ENCODE data around the gene COL16A1.

The COL16A1 gene

DNA sequence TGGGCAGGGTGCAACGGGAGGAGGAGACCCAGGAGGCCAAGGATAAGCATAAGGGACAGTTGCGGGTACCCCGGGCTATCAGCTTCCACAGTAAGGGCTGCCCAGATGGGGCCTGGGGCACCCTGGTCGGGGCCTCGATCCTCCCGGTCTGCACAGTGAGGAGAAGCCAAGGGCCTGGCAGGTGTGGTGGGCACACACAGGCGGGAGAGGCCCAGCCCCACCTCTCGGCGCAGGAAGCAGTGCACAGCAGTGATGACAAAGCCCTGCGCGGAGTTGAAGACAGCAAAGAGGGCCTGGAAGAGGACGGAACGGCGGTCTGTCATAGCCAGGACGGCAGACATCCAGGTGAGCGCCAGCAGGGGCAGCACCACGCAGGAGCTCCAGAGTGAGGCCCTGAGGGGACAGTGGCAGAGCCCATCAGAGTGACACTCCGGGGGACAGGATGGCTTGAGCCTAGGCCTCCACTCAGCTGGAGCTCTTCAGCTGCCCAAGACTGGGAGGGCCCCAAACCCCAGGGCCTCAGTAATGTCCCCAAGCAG is 29.0 kb upstream of the COL16A1 start:
- Histone ChIP-seq H3K27me3 (ENCODE audit: insufficient read depth, insufficient read length) (no peaks in the 10 kb centered on the region), H3K4me3 (ENCODE audit: insufficient read length, low read depth) (no peak overlapping the region), H3K9me3 (ENCODE audit: insufficient read depth, low read length) (no peaks in the 10 kb centered on the region), H3K36me3 (ENCODE audit: insufficient read depth, insufficient read length, low read length) (peaks cover 58% of the 10 kb centered on the region), H3K4me1 (ENCODE audit: insufficient read depth, insufficient read length) (peaks cover 7% of the 10 kb centered on the region), H3K9ac (ENCODE audit: insufficient read length, low read depth) (no peak overlapping the region)
- no peak for DNase-seq (ENCODE audit: low read depth, low spot score)
- TF ChIP-seq SUZ12 (IDR thresholded peaks at IDR 0.05; ENCODE audit: extremely low read depth, insufficient read depth, insufficient read length) (no peak), YY1 (IDR thresholded peaks at IDR 0.05; ENCODE audit: insufficient read depth, insufficient read length) (no peak), ZNF274 (IDR thresholded peaks at IDR 0.05; ENCODE audit: low read depth, low read length) (no peak)

DNA sequence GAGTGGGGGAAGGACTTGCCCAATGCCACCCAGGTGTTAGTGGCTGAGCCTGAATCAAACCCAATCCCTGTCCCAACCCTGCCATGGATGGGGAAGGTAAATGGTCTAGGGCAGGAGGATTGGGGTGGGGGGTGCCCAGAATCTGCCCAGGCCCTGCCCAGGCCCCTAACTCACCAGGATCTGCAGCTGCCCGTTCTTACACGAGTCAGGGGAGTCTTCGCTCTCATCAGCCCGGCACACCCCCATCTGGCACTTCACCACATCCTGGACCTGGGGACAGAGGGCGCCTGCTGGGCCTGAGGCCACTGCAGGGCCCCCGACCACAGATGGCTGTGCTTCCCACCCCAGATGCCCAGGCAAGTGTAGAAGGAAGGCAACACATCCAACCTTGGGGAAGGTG is 28.5 kb upstream of the COL16A1 start:
- no peaks in the 10 kb centered on the region for H3K27me3 ChIP-seq (ENCODE audit: insufficient read depth, insufficient read length)
- no peak overlapping the region for H3K4me3 ChIP-seq (ENCODE audit: insufficient read length, low read depth)
- H3K36me3 ChIP-seq (ENCODE audit: insufficient read depth, insufficient read length, low read length) = peaks cover 61% of the 10 kb centered on the region
- TF ChIP-seq ZNF274 (IDR thresholded peaks at IDR 0.05; ENCODE audit: low read depth, low read length) (no peak), YY1 (IDR thresholded peaks at IDR 0.05; ENCODE audit: insufficient read depth, insufficient read length) (no peak), SUZ12 (IDR thresholded peaks at IDR 0.05; ENCODE audit: extremely low read depth, insufficient read depth, insufficient read length) (no peak)
- H3K9ac ChIP-seq (ENCODE audit: insufficient read length, low read depth) = no peak overlapping the region
- DNase-seq (ENCODE audit: low read depth, low spot score) = no peak
- no peaks in the 10 kb centered on the region for H3K9me3 ChIP-seq (ENCODE audit: insufficient read depth, low read length)
- H3K4me1 ChIP-seq (ENCODE audit: insufficient read depth, insufficient read length) = peaks cover 7% of the 10 kb centered on the region

DNA sequence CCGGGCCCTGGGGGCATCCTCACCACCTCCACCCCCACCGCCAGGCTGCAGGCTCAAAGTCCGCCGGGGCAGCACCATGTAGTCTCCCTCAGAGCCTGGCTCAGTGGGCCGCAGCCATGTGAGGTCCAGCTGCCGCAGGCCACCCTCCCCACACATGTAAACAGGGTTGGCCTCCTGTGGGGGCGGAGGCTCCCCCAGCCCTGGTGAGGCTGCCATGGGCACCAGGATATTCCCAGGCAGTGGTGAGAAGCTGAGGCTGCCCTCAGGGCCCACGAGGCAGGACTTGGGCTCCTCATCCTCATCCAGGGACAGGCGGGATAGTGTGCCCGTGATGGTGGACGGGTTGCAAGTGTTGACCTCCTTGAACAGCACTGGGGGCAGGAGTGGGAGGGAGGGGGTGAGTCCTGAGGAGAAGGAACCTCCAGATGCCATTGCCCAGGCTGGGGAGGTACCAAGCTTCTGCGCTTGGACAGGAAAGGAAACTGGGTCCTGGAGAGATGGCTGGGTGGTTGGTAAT is 27.3 kb upstream of the COL16A1 start:
- Histone ChIP-seq H3K9ac (ENCODE audit: insufficient read length, low read depth) (no peak overlapping the region), H3K4me3 (ENCODE audit: insufficient read length, low read depth) (no peak overlapping the region), H3K9me3 (ENCODE audit: insufficient read depth, low read length) (no peaks in the 10 kb centered on the region), H3K4me1 (ENCODE audit: insufficient read depth, insufficient read length) (peaks cover 10% of the 10 kb centered on the region), H3K27me3 (ENCODE audit: insufficient read depth, insufficient read length) (no peaks in the 10 kb centered on the region), H3K36me3 (ENCODE audit: insufficient read depth, insufficient read length, low read length) (peaks cover 66% of the 10 kb centered on the region)
- TF ChIP-seq SUZ12 (IDR thresholded peaks at IDR 0.05; ENCODE audit: extremely low read depth, insufficient read depth, insufficient read length) (no peak), ZNF274 (IDR thresholded peaks at IDR 0.05; ENCODE audit: low read depth, low read length) (no peak)
- no peak for DNase-seq (ENCODE audit: low read depth, low spot score)

DNA sequence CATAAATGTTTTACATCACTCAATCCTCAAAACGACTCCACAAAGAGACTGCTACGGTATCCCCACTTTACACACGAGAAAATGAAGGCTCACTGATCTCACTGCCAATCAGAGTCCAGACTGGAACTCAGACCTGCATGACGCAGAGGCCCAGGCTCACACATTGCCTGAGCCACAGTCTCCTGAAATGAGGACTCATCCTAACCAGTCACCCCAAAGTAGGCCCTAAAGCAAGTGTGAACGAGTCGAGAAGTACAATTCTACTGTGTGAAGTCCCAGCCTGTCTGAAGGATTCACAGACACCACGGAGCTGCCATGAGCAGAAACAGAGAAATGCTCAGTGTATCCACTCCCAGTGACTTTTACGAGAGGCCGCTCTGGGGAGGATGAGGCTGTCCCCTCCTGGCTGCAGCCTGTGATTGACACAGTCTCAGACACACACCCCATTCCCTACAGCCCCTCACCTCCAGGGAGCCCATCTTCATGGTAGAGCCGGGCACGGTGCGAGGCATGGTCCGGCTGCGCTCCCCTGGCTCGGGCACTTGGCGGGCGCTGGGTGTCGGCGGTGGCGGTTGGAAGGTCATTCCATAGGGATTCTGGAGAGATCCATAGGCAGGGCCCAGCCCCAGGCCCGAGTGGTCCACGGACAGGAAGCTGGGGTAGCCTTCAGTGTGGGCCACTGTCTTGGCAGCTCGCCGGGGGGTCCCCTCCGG is 26.7 kb upstream of the COL16A1 start:
- no peak for DNase-seq (ENCODE audit: low read depth, low spot score)
- Histone ChIP-seq H3K4me1 (ENCODE audit: insufficient read depth, insufficient read length) (peaks cover 10% of the 10 kb centered on the region), H3K9me3 (ENCODE audit: insufficient read depth, low read length) (no peaks in the 10 kb centered on the region), H3K36me3 (ENCODE audit: insufficient read depth, insufficient read length, low read length) (peaks cover 62% of the 10 kb centered on the region), H3K4me3 (ENCODE audit: insufficient read length, low read depth) (no peak overlapping the region), H3K27me3 (ENCODE audit: insufficient read depth, insufficient read length) (no peaks in the 10 kb centered on the region), H3K9ac (ENCODE audit: insufficient read length, low read depth) (no peak overlapping the region)
- TF ChIP-seq ZNF274 (IDR thresholded peaks at IDR 0.05; ENCODE audit: low read depth, low read length) (no peak), YY1 (IDR thresholded peaks at IDR 0.05; ENCODE audit: insufficient read depth, insufficient read length) (no peak), SUZ12 (IDR thresholded peaks at IDR 0.05; ENCODE audit: extremely low read depth, insufficient read depth, insufficient read length) (no peak)

DNA sequence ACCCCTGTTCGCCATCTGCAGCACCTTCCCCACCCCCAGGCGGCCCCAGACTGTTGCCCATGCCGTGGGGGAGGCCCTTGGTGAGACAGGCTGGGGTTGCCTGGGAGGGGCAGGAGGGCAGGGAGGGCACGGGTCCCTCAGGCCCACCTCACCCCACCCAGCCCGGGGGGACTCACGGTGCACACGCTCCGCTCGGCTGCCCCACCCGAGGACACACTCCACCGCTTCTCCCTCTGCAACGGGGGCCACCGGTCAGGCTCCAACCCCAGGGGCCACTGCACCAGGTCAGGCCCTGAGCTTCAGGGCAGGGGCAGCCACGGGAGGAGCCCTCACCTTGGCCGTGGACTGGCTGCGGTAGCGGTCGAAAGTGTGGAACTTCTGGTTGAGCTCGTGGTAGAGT is 24.0 kb upstream of the COL16A1 start:
- no peak for DNase-seq (ENCODE audit: low read depth, low spot score)
- Histone ChIP-seq H3K27me3 (ENCODE audit: insufficient read depth, insufficient read length) (no peaks in the 10 kb centered on the region), H3K9me3 (ENCODE audit: insufficient read depth, low read length) (no peaks in the 10 kb centered on the region), H3K36me3 (ENCODE audit: insufficient read depth, insufficient read length, low read length) (peaks cover 57% of the 10 kb centered on the region), H3K4me1 (ENCODE audit: insufficient read depth, insufficient read length) (peaks cover 11% of the 10 kb centered on the region), H3K9ac (ENCODE audit: insufficient read length, low read depth) (no peak overlapping the region), H3K4me3 (ENCODE audit: insufficient read length, low read depth) (no peak overlapping the region)
- TF ChIP-seq ZNF274 (IDR thresholded peaks at IDR 0.05; ENCODE audit: low read depth, low read length) = no peak
- TF ChIP-seq YY1 (IDR thresholded peaks at IDR 0.05; ENCODE audit: insufficient read depth, insufficient read length) = no peak
- no peak for TF ChIP-seq SUZ12 (IDR thresholded peaks at IDR 0.05; ENCODE audit: extremely low read depth, insufficient read depth, insufficient read length)

DNA sequence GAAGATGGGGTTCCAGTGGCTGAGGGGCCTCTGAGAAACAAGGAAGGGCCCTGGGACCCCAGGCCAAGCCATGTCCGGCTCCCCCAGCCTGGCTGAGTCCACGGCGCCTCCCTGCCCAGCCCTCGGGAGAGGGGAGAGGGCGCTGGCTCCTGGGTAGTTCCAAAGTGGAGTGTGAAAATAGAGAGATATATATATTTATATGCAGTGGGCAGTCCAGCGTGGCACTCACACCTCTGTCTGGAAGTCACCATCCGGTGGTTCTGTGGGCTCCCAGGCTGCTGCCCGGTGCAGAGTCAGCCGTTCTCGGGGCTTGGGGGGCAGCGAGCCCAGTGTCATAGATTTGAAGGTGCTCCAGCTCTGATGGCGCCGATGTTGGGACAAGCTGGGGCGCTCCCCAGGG is 23.4 kb upstream of the COL16A1 start:
- H3K36me3 ChIP-seq (ENCODE audit: insufficient read depth, insufficient read length, low read length) = peaks cover 50% of the 10 kb centered on the region
- no peaks in the 10 kb centered on the region for H3K9me3 ChIP-seq (ENCODE audit: insufficient read depth, low read length)
- H3K27me3 ChIP-seq (ENCODE audit: insufficient read depth, insufficient read length) = no peaks in the 10 kb centered on the region
- H3K9ac ChIP-seq (ENCODE audit: insufficient read length, low read depth) = no peak overlapping the region
- no peak for DNase-seq (ENCODE audit: low read depth, low spot score)
- H3K4me3 ChIP-seq (ENCODE audit: insufficient read length, low read depth) = no peak overlapping the region
- no peak for TF ChIP-seq YY1 (IDR thresholded peaks at IDR 0.05; ENCODE audit: insufficient read depth, insufficient read length)
- peaks cover 10% of the 10 kb centered on the region for H3K4me1 ChIP-seq (ENCODE audit: insufficient read depth, insufficient read length)

DNA sequence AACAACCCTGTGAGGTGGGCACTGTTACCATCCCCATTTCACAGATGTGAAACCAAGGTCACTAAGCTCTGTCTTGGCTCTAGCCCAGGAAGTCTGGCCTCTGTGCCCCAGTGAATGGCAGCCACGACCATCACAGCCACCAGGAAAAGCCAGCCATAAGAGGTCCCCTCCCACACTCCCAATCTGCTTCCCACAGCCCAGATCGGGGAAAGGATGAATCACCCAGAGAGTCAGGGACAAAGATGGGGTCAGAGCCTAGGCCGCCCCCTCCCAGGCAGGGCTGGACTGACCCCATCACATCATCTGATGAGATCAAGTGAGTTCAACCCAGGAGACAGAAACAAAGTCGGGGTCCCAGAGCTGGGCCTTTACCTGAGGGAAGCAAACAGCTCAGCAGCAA is 22.9 kb upstream of the COL16A1 start:
- no peaks in the 10 kb centered on the region for H3K9me3 ChIP-seq (ENCODE audit: insufficient read depth, low read length)
- H3K4me3 ChIP-seq (ENCODE audit: insufficient read length, low read depth) = no peak overlapping the region
- H3K9ac ChIP-seq (ENCODE audit: insufficient read length, low read depth) = no peak overlapping the region
- H3K27me3 ChIP-seq (ENCODE audit: insufficient read depth, insufficient read length) = no peaks in the 10 kb centered on the region
- no peak for DNase-seq (ENCODE audit: low read depth, low spot score)
- H3K36me3 ChIP-seq (ENCODE audit: insufficient read depth, insufficient read length, low read length) = peaks cover 45% of the 10 kb centered on the region
- peaks cover 10% of the 10 kb centered on the region for H3K4me1 ChIP-seq (ENCODE audit: insufficient read depth, insufficient read length)
- TF ChIP-seq ZNF274 (IDR thresholded peaks at IDR 0.05; ENCODE audit: low read depth, low read length) = no peak
- TF ChIP-seq SUZ12 (IDR thresholded peaks at IDR 0.05; ENCODE audit: extremely low read depth, insufficient read depth, insufficient read length) = no peak
- no peak for TF ChIP-seq YY1 (IDR thresholded peaks at IDR 0.05; ENCODE audit: insufficient read depth, insufficient read length)
